Peyer's patch (tissue), 4 donors: ENCODE results near the gene ARHGAP12. TPM values are rescaled to one million over a fixed set of nuclear protein-coding genes. Genes with fewer than 3 reads are reported as not detected.
A peak's percentile ranks its signal among the peaks of the same experiment; 100 is the strongest.

Source experiments
- DNase-seq, 3 donors: peaks; one replicate each; pipeline ENCODE4 v3.0.0-alpha.2; 2017 to 2019
- H3K27ac ChIP-seq, 4 donors: fragments of 200-600 bp; sonication (generic); one replicate each; pipeline ENCODE4 v1.5.1; 2016 to 2019
- H3K27me3 ChIP-seq, 2 donors: fragments of 200-600 bp; sonication (generic); one replicate each; pipeline ENCODE4 v1.5.1; 2019
- H3K36me3 ChIP-seq, 3 donors: fragments of 200-600 bp; sonication (generic); one replicate each; pipeline ENCODE4 v1.5.1; 2016 to 2019
- H3K4me1 ChIP-seq, 4 donors: fragments of 200-600 bp; sonication (generic); one replicate each; pipeline ENCODE4 v1.5.1; 2016 to 2019
- H3K4me3 ChIP-seq, 4 donors: fragments of 200-600 bp; sonication (generic); 1 replicate in 3 of 4; 2 replicates in 1 of 4; pipeline ENCODE4 v1.5.1; 2016 to 2019; ENCODE audit warnings: mild to moderate bottlenecking in 1 of 4
- H3K9me3 ChIP-seq, 4 donors: fragments of 200-600 bp; sonication (generic); one replicate each; pipeline ENCODE4 v1.5.1; 2016 to 2019; ENCODE audit warnings: mild to moderate bottlenecking in 1 of 4
- POLR2A ChIP-seq, 2 donors: fragments of 450-650 bp; IDR thresholded peaks; one replicate each; pipeline ENCODE4 v1.5.1; 2017; ENCODE audit warnings: antibody characterized with exemption in 2 of 2, mild to moderate bottlenecking in 2 of 2, moderate library complexity in 2 of 2
- total RNA-seq, 4 donors: library from RNA; depleted of rRNA; stranded (reverse); fragments of >200 nt; gene quantifications; one replicate each; pipeline ENCODE4 v1.1.0, GENCODE V29; 2016
- TF ChIP-seq, protein P1 (sequence below), 6 experiments: fragments of 450-650 bp in 4 of 6; fragments of 200-600 bp in 2 of 6; sonication (generic) in 1 of 6; IDR thresholded peaks; one replicate each; pipeline ENCODE4 v1.5.1; 2017 to 2019; ENCODE audit warnings: antibody characterized with exemption in 6 of 6, mild to moderate bottlenecking in 3 of 6, moderate library complexity in 1 of 6

ARHGAP12 gene
- total RNA-seq, 4 donors from 2014 or later, result 46.7 to 56.9 (median 52.4) TPM

DNA sequence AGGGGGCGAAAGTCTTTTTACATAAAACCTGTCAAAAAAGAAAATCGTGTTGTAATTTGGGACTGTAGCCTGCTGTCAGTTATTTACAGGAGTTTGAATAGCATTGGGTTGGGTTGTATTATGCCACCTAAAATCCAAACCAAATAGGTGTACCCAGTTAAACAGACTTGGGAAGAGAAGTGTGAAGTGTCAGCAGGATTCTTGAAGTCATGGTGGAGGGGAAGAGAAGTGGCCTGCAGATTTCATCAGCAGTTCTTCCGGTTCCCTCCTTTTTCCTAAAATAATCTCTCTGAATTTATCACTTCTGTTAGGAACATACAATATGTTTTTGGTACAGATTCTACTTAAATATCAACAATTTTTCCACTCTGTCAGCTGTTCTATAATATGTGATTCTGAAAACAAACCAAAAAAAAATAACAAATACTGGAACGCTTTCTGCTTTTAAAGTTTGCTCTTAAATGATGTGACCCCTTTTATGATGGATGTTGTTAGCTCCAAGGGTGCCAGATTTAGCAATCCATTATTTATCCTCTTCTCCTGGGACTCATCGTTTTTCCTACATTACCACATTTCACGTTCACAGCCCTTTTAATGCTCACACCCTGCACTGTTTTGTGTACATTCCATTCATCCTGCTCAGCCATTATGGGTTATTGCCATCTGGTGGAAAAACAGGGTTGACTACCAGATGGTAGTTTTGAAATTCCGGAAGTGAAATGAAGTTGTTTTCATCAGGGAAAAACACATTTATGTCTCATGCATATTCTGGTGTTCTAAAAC is 18.7 kb upstream of the ARHGAP12 start:
- no peaks in the 10 kb centered on the region for H3K9me3 ChIP-seq
- TF ChIP-seq POLR2A (IDR thresholded peaks at IDR 0.05), result no peak
- TF ChIP-seq, protein P1, sequence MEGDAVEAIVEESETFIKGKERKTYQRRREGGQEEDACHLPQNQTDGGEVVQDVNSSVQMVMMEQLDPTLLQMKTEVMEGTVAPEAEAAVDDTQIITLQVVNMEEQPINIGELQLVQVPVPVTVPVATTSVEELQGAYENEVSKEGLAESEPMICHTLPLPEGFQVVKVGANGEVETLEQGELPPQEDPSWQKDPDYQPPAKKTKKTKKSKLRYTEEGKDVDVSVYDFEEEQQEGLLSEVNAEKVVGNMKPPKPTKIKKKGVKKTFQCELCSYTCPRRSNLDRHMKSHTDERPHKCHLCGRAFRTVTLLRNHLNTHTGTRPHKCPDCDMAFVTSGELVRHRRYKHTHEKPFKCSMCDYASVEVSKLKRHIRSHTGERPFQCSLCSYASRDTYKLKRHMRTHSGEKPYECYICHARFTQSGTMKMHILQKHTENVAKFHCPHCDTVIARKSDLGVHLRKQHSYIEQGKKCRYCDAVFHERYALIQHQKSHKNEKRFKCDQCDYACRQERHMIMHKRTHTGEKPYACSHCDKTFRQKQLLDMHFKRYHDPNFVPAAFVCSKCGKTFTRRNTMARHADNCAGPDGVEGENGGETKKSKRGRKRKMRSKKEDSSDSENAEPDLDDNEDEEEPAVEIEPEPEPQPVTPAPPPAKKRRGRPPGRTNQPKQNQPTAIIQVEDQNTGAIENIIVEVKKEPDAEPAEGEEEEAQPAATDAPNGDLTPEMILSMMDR (IDR thresholded peaks at IDR 0.05), result peak in 3 of 6 experiments; percentile 68 to 79 (median 70)
- H3K4me1 ChIP-seq, result peaks cover 0 to 5% (median 0%) of the 10 kb centered on the region in 4 donors
- H3K27ac ChIP-seq, result peak overlapping the region in 2 of 4 donors; percentile 20 to 49
- H3K36me3 ChIP-seq, result no peaks in the 10 kb centered on the region
- peak overlapping the region in 1 of 4 donors; percentile 26 for H3K4me3 ChIP-seq
- no peak for DNase-seq
- no peaks in the 10 kb centered on the region for H3K27me3 ChIP-seq

DNA sequence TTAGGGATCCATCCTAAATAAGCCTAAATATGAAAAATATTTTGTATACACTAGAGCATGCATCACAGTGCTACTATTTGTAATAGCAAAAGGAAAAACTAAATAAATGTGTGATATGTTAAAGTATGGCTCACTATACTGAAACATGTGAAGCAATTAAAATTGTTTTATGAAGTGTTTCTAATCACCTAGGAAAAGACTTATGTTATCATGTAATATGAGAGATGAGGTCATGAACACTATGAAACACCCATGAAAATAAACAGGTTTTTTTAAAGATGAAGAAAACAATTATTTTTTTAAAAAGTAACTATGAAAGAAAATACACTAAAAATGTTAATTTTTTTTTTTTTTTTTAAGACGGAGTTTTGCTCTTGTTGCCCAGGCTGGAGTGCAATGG is 16.8 kb upstream of the ARHGAP12 start:
- Histone ChIP-seq H3K27me3 (no peaks in the 10 kb centered on the region), H3K9me3 (no peaks in the 10 kb centered on the region), H3K36me3 (no peaks in the 10 kb centered on the region), H3K4me1 (peaks cover 0 to 8% (median 0%) of the 10 kb centered on the region in 4 donors), H3K4me3 (no peak overlapping the region), H3K27ac (no peak overlapping the region)
- no peak for DNase-seq
- TF ChIP-seq, protein P1 (IDR thresholded peaks at IDR 0.05), result no peak
- no peak for TF ChIP-seq POLR2A (IDR thresholded peaks at IDR 0.05)

DNA sequence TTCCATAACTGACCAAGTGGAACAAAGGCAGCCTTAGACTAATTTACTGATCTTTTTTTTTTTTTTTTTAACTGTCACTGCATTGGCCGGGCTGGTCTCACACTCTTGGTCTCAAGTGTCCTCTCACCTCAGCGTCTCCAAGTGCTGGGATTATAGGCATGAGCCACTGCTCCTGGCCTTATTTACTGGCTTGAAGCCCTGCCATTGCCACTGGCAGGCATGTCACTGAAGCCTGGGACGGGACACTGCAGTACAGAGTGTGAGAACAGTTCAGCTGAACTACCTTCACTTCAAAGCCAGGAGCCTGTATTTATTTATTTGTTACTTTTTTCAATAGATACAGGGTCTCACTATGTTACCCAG is 15.4 kb upstream of the ARHGAP12 start:
- Histone ChIP-seq H3K4me3 (no peak overlapping the region), H3K36me3 (no peaks in the 10 kb centered on the region), H3K27me3 (no peaks in the 10 kb centered on the region), H3K27ac (no peak overlapping the region), H3K4me1 (peaks cover 0 to 8% (median 0%) of the 10 kb centered on the region in 4 donors), H3K9me3 (no peaks in the 10 kb centered on the region)
- no peak for DNase-seq
- TF ChIP-seq, protein P1 (IDR thresholded peaks at IDR 0.05), result no peak
- no peak for TF ChIP-seq POLR2A (IDR thresholded peaks at IDR 0.05)

DNA sequence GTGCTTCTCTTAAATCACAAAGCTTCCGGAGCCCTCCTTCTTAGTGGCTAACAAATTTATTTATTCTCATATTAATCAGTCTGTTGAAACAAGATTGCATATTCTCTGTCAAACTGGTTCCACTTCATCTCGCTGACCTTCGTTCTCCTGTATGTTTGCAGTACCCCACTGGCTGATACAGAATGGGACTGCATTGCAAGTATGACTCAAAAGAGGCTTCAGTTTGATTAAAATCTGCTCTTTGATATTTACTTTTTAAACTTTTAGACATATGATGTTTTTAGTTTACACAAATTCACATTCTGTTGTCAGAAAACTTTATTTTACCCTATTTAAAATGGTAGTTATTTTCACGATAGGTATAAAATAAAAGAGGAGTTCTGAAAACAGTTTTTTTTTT is 14.3 kb upstream of the ARHGAP12 start:
- no peak overlapping the region for H3K4me3 ChIP-seq
- peaks cover 0 to 8% (median 0%) of the 10 kb centered on the region in 4 donors for H3K4me1 ChIP-seq
- H3K9me3 ChIP-seq, result no peaks in the 10 kb centered on the region
- H3K27me3 ChIP-seq, result no peaks in the 10 kb centered on the region
- H3K27ac ChIP-seq, result no peak overlapping the region
- H3K36me3 ChIP-seq, result no peaks in the 10 kb centered on the region
- TF ChIP-seq, protein P1 (IDR thresholded peaks at IDR 0.05), result no peak
- TF ChIP-seq POLR2A (IDR thresholded peaks at IDR 0.05), result no peak
- DNase-seq, result no peak

DNA sequence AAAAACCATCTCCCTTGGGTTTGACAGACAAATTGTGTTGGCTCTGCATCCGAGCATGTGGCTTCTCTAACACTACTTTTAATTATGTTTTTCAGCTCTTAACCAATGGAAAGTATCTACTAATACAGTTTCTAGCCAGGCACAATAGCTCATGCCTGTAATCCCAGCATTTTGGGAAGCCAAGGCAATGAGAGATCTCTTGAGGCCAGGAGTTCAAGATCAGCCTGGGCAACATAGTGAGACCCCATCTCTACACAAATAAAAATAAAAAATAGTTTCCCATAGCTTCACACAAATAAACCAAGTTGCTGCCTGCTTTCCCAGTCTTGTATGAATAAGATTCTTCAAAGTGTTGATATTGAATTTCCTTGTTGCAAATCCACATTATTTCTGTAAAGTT is 13.8 kb upstream of the ARHGAP12 start:
- TF ChIP-seq, protein P1 (IDR thresholded peaks at IDR 0.05), result no peak
- no peak for TF ChIP-seq POLR2A (IDR thresholded peaks at IDR 0.05)
- H3K27me3 ChIP-seq, result no peaks in the 10 kb centered on the region
- no peak for DNase-seq
- H3K4me3 ChIP-seq, result no peak overlapping the region
- H3K36me3 ChIP-seq, result no peaks in the 10 kb centered on the region
- no peaks in the 10 kb centered on the region for H3K9me3 ChIP-seq
- peaks cover 0 to 8% (median 0%) of the 10 kb centered on the region in 4 donors for H3K4me1 ChIP-seq
- no peak overlapping the region for H3K27ac ChIP-seq
